Activated naive CD8-positive, alpha-beta T cell (primary cell): Measurements from ENCODE around the gene PZP.
"Not testable (repeated sequence)": the region's sequence is repeated elsewhere in the genome, so short reads cannot be mapped to it uniquely, and the experiment has no call there.

ENCODE experiments used
- H3K27ac Mint-ChIP-seq: one replicate; pipeline ENCODE4 v1.8.0; 2021; ENCODE audit warnings: mixed read lengths
- H3K27me3 Mint-ChIP-seq: one replicate; pipeline ENCODE4 v1.8.0; 2021; ENCODE audit warnings: mixed read lengths
- H3K36me3 Mint-ChIP-seq: one replicate; pipeline ENCODE4 v1.8.0; 2021; ENCODE audit warnings: mixed read lengths
- H3K4me1 Mint-ChIP-seq: one replicate; pipeline ENCODE4 v1.8.0; 2021; ENCODE audit warnings: low read depth, mixed read lengths
- H3K4me3 Mint-ChIP-seq: one replicate; pipeline ENCODE4 v1.8.0; 2021; ENCODE audit warnings: mild to moderate bottlenecking, mixed read lengths
- H3K9me3 Mint-ChIP-seq: one replicate; pipeline ENCODE4 v1.8.0; 2021; ENCODE audit warnings: low read depth, mixed read lengths

Gene PZP

GRCh38 chr12:9148926-9149325, 59.3 kb downstream of the PZP start:
- Mint-ChIP-seq H3K27me3 (no peaks in the 10 kb centered on the region), H3K9me3 (peaks cover 25% of the 10 kb centered on the region), H3K36me3 (peaks cover 29% of the 10 kb centered on the region), H3K4me1 (peaks cover 6% of the 10 kb centered on the region), H3K27ac (no peak overlapping the region), H3K4me3 (no peak overlapping the region)

- H3K4me3 Mint-ChIP-seq: no peak overlapping the region
- no peak overlapping the region for H3K27ac Mint-ChIP-seq
- peaks cover 6% of the 10 kb centered on the region for H3K4me1 Mint-ChIP-seq
- peaks cover 35% of the 10 kb centered on the region for H3K36me3 Mint-ChIP-seq
- H3K9me3 Mint-ChIP-seq: peaks cover 26% of the 10 kb centered on the region
- H3K27me3 Mint-ChIP-seq: no peaks in the 10 kb centered on the region
Measured at GRCh38 chr12:9147461-9147860, 60.7 kb downstream of the PZP start.

- peaks cover 6% of the 10 kb centered on the region for H3K4me1 Mint-ChIP-seq
- peaks cover 2% of the 10 kb centered on the region for H3K27me3 Mint-ChIP-seq
- peaks cover 26% of the 10 kb centered on the region for H3K9me3 Mint-ChIP-seq
- no peak overlapping the region for H3K27ac Mint-ChIP-seq
- H3K4me3 Mint-ChIP-seq: no peak overlapping the region
- H3K36me3 Mint-ChIP-seq: peaks cover 27% of the 10 kb centered on the region
Measured at GRCh38 chr12:9144730-9145106, 63.5 kb downstream of the PZP start.

- Mint-ChIP-seq H3K9me3 (peaks cover 26% of the 10 kb centered on the region), H3K4me3 (no peak overlapping the region), H3K27me3 (peaks cover 3% of the 10 kb centered on the region), H3K36me3 (peaks cover 26% of the 10 kb centered on the region), H3K27ac (no peak overlapping the region), H3K4me1 (peaks cover 6% of the 10 kb centered on the region)
Measured at GRCh38 chr12:9143929-9144729, 64.1 kb downstream of the PZP start.

- Mint-ChIP-seq H3K4me1 (peaks cover 6% of the 10 kb centered on the region), H3K4me3 (no peak overlapping the region), H3K27ac (no peak overlapping the region), H3K9me3 (peaks cover 26% of the 10 kb centered on the region), H3K27me3 (peaks cover 3% of the 10 kb centered on the region), H3K36me3 (peaks cover 23% of the 10 kb centered on the region)
Measured at GRCh38 chr12:9143137-9143536, 65.1 kb downstream of the PZP start.

- peaks cover 11% of the 10 kb centered on the region for H3K36me3 Mint-ChIP-seq
- not testable (repeated sequence) for H3K27ac Mint-ChIP-seq, H3K4me1 Mint-ChIP-seq, H3K27me3 Mint-ChIP-seq, H3K9me3 Mint-ChIP-seq, H3K4me3 Mint-ChIP-seq
Measured at GRCh38 chr12:9139588-9140290, 68.5 kb downstream of the PZP start.

GRCh38 chr12:9135903-9136310, 72.3 kb downstream of the PZP start:
- no peaks in the 10 kb centered on the region for H3K9me3 Mint-ChIP-seq
- no peaks in the 10 kb centered on the region for H3K4me1 Mint-ChIP-seq
- H3K36me3 Mint-ChIP-seq: no peaks in the 10 kb centered on the region
- no peak overlapping the region for H3K27ac Mint-ChIP-seq
- H3K27me3 Mint-ChIP-seq: peaks cover 3% of the 10 kb centered on the region
- no peak overlapping the region for H3K4me3 Mint-ChIP-seq

- Mint-ChIP-seq H3K9me3 (peaks cover 4% of the 10 kb centered on the region), H3K36me3 (peaks cover 3% of the 10 kb centered on the region), H3K4me1 (no peaks in the 10 kb centered on the region), H3K27me3 (peaks cover 3% of the 10 kb centered on the region), H3K4me3 (no peak overlapping the region), H3K27ac (no peak overlapping the region)
Measured at GRCh38 chr12:9134981-9135628, 73.1 kb downstream of the PZP start.

- Mint-ChIP-seq H3K4me1 (no peaks in the 10 kb centered on the region), H3K4me3 (no peak overlapping the region), H3K9me3 (peaks cover 7% of the 10 kb centered on the region), H3K36me3 (peaks cover 6% of the 10 kb centered on the region), H3K27me3 (no peaks in the 10 kb centered on the region), H3K27ac (no peak overlapping the region)
Measured at GRCh38 chr12:9133216-9133916, 74.8 kb downstream of the PZP start.

GRCh38 chr12:9132008-9132535, 76.1 kb downstream of the PZP start:
- H3K27ac Mint-ChIP-seq: no peak overlapping the region
- H3K9me3 Mint-ChIP-seq: peaks cover 7% of the 10 kb centered on the region
- no peaks in the 10 kb centered on the region for H3K4me1 Mint-ChIP-seq
- peaks cover 6% of the 10 kb centered on the region for H3K36me3 Mint-ChIP-seq
- H3K27me3 Mint-ChIP-seq: no peaks in the 10 kb centered on the region
- no peak overlapping the region for H3K4me3 Mint-ChIP-seq

GRCh38 chr12:9130244-9130643, 78.0 kb downstream of the PZP start:
- no peak overlapping the region for H3K27ac Mint-ChIP-seq
- peaks cover 7% of the 10 kb centered on the region for H3K9me3 Mint-ChIP-seq
- H3K36me3 Mint-ChIP-seq: peaks cover 6% of the 10 kb centered on the region
- H3K27me3 Mint-ChIP-seq: no peaks in the 10 kb centered on the region
- H3K4me1 Mint-ChIP-seq: no peaks in the 10 kb centered on the region
- no peak overlapping the region for H3K4me3 Mint-ChIP-seq

GRCh38 chr12:9127936-9128663, 80.1 kb downstream of the PZP start:
- no peaks in the 10 kb centered on the region for H3K27me3 Mint-ChIP-seq
- H3K36me3 Mint-ChIP-seq: peaks cover 8% of the 10 kb centered on the region
- no peaks in the 10 kb centered on the region for H3K4me1 Mint-ChIP-seq
- H3K4me3 Mint-ChIP-seq: no peak overlapping the region
- peaks cover 7% of the 10 kb centered on the region for H3K9me3 Mint-ChIP-seq
- no peak overlapping the region for H3K27ac Mint-ChIP-seq

- H3K9me3 Mint-ChIP-seq: peaks cover 7% of the 10 kb centered on the region
- no peaks in the 10 kb centered on the region for H3K4me1 Mint-ChIP-seq
- peaks cover 8% of the 10 kb centered on the region for H3K36me3 Mint-ChIP-seq
- H3K4me3 Mint-ChIP-seq: no peak overlapping the region
- no peaks in the 10 kb centered on the region for H3K27me3 Mint-ChIP-seq
- H3K27ac Mint-ChIP-seq: no peak overlapping the region
Measured at GRCh38 chr12:9127484-9127883, 80.7 kb downstream of the PZP start.

GRCh38 chr12:9124383-9125031, 83.7 kb downstream of the PZP start:
- Mint-ChIP-seq H3K4me3 (no peak overlapping the region), H3K9me3 (no peaks in the 10 kb centered on the region), H3K36me3 (peaks cover 2% of the 10 kb centered on the region), H3K4me1 (no peaks in the 10 kb centered on the region), H3K27ac (no peak overlapping the region), H3K27me3 (no peaks in the 10 kb centered on the region)
